Keratinocyte (primary cell): ENCODE results near the gene ERG.

Experiments
- CTCF ChIP-seq, 3 experiments: IDR thresholded peaks in 1 of 3; conservative IDR thresholded peaks in 1 of 3; optimal IDR thresholded peaks in 1 of 3; 2 replicates in 2 of 3; 3 replicates in 1 of 3; pipeline versions ENCODE3 to v1.5.1; 2011; ENCODE audit warnings: low read length in 3 of 3, mild to moderate bottlenecking in 3 of 3, moderate library complexity in 2 of 3, control low read depth in 1 of 3, inconsistent platforms in 1 of 3; ENCODE audit not compliant: insufficient read depth in 2 of 3; ENCODE audit errors: extremely low read depth in 1 of 3
- EZH2 ChIP-seq: IDR thresholded peaks from one replicate; pipeline ENCODE4 v1.6.1; 2012; ENCODE audit warnings: inconsistent platforms, mild to moderate bottlenecking, low read length, moderate library complexity

GRCh38 chr21:38488640-38489270 is 9.5 kb downstream of the ERG start:
- TF ChIP-seq CTCF (optimal IDR thresholded peaks at IDR 0.05 in 1 of 3, IDR thresholded peaks at IDR 0.05 in 1 of 3, conservative IDR thresholded peaks at IDR 0.05 in 1 of 3; ENCODE audit: extremely low read depth in 1 of 3, insufficient read depth in 2 of 3, low read length in 3 of 3), result no peak
- no peak for TF ChIP-seq EZH2
